HG02870 (cell line): ENCODE data around the gene STXBP6.

Experiments
- ATAC-seq: cut with Tn5 transposase; IDR thresholded peaks from one replicate; pipeline ENCODE4 v1.9.1; 2021; ENCODE audit warnings: mild to moderate bottlenecking, moderate library complexity; ENCODE audit not compliant: unreplicated experiment

The STXBP6 gene

GRCh38 chr14:24892497-24893051 is 157.4 kb downstream of the STXBP6 start:
- no peak for ATAC-seq

- ATAC-seq, result no peak
These were observed 157.9 kb downstream of the STXBP6 start for GRCh38 chr14:24891987-24892496.

GRCh38 chr14:24890716-24891115 is 159.2 kb downstream of the STXBP6 start:
- ATAC-seq, result no peak

GRCh38 chr14:24889843-24890242 is 160.1 kb downstream of the STXBP6 start:
- ATAC-seq, result no peak

- no peak for ATAC-seq
These were observed 161.4 kb downstream of the STXBP6 start for GRCh38 chr14:24888532-24888931.

- ATAC-seq, result no peak
These were observed 162.2 kb downstream of the STXBP6 start for GRCh38 chr14:24887623-24888304.

GRCh38 chr14:24885410-24885913 is 164.5 kb downstream of the STXBP6 start:
- no peak for ATAC-seq

- no peak for ATAC-seq
These were observed 166.4 kb downstream of the STXBP6 start for GRCh38 chr14:24883576-24883975.

- ATAC-seq, result no peak
These were observed 168.6 kb downstream of the STXBP6 start for GRCh38 chr14:24881116-24881893.

GRCh38 chr14:24880689-24881088 is 169.3 kb downstream of the STXBP6 start:
- ATAC-seq, result no peak

GRCh38 chr14:24879661-24880386 is 170.1 kb downstream of the STXBP6 start:
- ATAC-seq, result no peak

GRCh38 chr14:24876996-24877395 is 173.0 kb downstream of the STXBP6 start:
- no peak for ATAC-seq

- ATAC-seq, result no peak
These were observed 173.7 kb downstream of the STXBP6 start for GRCh38 chr14:24875991-24876878.

- ATAC-seq, result no peak
These were observed 174.6 kb downstream of the STXBP6 start for GRCh38 chr14:24875203-24875838.

- ATAC-seq, result no peak
These were observed 175.3 kb downstream of the STXBP6 start for GRCh38 chr14:24874514-24875202.

GRCh38 chr14:24873551-24873950 is 176.4 kb downstream of the STXBP6 start:
- ATAC-seq, result no peak

- no peak for ATAC-seq
These were observed 178.8 kb downstream of the STXBP6 start for GRCh38 chr14:24870949-24871701.

- no peak for ATAC-seq
These were observed 181.6 kb downstream of the STXBP6 start for GRCh38 chr14:24868389-24868788.
